GM12865 (cell line): ENCODE results near the gene NR4A3.

Experiments used
- DNase-seq: peaks from one replicate; pipeline ENCODE4 v3.0.0; 2010; ENCODE audit warnings: low read depth
- H3K4me3 ChIP-seq: 2 replicates; pipeline ENCODE4 v1.5.1; 2011; ENCODE audit warnings: mild to moderate bottlenecking, low read depth, low read length, control low read depth
- TF ChIP-seq, protein P1 (sequence below): IDR thresholded peaks from 2 replicates; pipeline ENCODE4 v1.5.1; 2011; ENCODE audit warnings: low read length, control low read depth, low read depth, inconsistent platforms; ENCODE audit not compliant: insufficient read depth; ENCODE audit errors: missing control alignments

NR4A3 gene

GRCh38 chr9:99859243-99859980 is 37.7 kb downstream of the NR4A3 start:
- TF ChIP-seq, protein P1, sequence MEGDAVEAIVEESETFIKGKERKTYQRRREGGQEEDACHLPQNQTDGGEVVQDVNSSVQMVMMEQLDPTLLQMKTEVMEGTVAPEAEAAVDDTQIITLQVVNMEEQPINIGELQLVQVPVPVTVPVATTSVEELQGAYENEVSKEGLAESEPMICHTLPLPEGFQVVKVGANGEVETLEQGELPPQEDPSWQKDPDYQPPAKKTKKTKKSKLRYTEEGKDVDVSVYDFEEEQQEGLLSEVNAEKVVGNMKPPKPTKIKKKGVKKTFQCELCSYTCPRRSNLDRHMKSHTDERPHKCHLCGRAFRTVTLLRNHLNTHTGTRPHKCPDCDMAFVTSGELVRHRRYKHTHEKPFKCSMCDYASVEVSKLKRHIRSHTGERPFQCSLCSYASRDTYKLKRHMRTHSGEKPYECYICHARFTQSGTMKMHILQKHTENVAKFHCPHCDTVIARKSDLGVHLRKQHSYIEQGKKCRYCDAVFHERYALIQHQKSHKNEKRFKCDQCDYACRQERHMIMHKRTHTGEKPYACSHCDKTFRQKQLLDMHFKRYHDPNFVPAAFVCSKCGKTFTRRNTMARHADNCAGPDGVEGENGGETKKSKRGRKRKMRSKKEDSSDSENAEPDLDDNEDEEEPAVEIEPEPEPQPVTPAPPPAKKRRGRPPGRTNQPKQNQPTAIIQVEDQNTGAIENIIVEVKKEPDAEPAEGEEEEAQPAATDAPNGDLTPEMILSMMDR, result no peak
- no peak overlapping the region for H3K4me3 ChIP-seq
- DNase-seq, result no peak

DNA sequence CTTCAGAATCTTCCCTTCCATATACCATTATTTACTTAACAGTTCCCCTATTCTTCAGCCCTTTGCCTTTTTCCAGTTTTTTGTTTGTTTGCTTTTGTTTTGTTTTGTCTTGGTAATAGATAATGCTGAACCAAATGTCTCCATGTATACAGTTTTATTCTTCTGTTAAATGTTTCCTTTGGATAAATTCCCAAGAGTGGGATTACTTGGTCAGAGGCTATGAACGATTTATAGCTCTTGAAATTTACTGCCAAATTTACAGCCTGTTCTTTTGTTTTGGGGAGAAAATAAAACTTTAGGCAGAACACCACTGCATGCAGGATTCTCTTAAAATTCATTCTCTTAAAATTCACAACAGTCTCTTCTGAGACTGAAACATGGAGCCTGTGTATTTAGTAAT is 38.6 kb downstream of the NR4A3 start:
- TF ChIP-seq, protein P1, result no peak
- H3K4me3 ChIP-seq, result no peak overlapping the region
- no peak for DNase-seq

DNA sequence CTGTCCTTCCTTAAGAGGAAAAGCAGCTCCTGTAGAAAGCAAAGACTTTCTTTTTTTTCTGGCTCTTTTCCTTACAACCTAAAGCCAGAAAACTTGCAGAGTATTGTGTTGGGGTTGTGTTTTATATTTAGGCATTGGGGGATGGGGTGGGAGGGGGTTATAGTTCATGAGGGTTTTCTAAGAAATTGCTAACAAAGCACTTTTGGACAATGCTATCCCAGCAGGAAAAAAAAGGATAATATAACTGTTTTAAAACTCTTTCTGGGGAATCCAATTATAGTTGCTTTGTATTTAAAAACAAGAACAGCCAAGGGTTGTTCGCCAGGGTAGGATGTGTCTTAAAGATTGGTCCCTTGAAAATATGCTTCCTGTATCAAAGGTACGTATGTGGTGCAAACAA is 42.3 kb downstream of the NR4A3 start:
- no peak for DNase-seq
- TF ChIP-seq, protein P1, result no peak
- no peak overlapping the region for H3K4me3 ChIP-seq

- H3K4me3 ChIP-seq, result no peak overlapping the region
- TF ChIP-seq, protein P1, result no peak
- DNase-seq, result no peak
Measured at GRCh38 chr9:99866398-99866797, 44.7 kb downstream of the NR4A3 start.

GRCh38 chr9:99867536-99867935 is 45.9 kb downstream of the NR4A3 start:
- no peak overlapping the region for H3K4me3 ChIP-seq
- DNase-seq, result no peak
- TF ChIP-seq, protein P1, result no peak

DNA sequence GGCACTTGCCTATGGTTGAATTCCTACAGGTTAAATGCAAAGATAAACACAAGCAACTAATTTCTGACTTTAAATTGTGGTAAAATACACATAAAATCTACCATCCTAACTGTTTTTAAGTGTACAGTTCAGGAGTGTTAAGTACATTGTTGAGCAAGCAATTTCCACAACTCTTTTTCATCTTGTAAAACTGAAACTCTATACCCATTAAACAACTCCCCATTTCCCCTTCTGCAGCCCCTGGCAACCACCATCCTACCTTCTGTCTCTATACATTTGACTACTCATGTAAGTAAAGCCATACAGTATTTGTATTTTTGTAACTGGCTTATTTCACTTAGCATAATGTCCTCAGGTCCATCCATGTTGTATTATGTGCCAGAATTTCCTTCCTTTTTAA is 46.3 kb downstream of the NR4A3 start:
- DNase-seq, result peak; percentile 45
- TF ChIP-seq, protein P1, result no peak
- no peak overlapping the region for H3K4me3 ChIP-seq

DNA sequence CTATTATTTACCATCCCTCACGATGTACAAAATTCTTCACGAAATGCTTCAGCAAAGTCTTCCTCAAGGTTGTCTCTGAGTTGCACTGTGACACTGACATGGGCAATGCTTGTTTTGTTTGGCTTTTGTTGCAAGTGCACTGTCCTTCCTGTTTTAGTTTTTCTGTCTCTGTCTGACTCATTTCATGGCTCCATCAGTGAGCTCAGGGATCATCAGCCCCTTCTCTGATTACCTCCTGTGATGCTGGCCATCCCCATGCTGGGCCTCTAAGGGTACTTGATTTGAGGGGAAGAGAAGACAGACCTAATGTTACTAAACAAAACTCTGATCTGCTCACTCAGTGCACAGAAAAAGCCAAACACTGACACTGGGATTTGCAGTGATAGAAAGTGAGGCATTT is 47.2 kb downstream of the NR4A3 start:
- peak; percentile 66 for DNase-seq
- no peak overlapping the region for H3K4me3 ChIP-seq
- TF ChIP-seq, protein P1, result no peak
